NCI-H146 (cell line): ENCODE measurements around the gene HOXD10.
A peak's percentile ranks its signal among the peaks of the same experiment; 100 is the strongest.

Experiments
- DNase-seq: peaks from one replicate; lab custom pipeline; 2025; lab: John Stamatoyannopoulos, UW

Gene HOXD10

DNA sequence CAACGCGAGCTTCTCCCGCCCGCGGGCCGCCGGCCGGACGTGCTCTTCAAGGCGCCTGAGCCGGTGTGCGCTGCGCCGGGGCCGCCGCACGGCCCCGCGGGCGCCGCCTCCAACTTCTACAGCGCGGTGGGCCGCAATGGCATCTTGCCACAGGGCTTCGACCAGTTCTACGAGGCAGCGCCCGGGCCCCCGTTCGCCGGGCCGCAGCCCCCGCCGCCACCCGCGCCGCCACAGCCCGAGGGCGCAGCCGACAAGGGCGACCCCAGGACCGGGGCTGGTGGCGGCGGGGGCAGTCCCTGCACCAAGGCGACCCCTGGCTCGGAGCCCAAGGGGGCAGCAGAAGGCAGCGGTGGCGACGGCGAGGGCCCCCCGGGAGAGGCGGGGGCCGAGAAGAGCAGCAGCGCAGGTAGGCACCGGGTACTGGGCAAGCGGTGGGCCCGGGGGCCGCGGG lies 8.8 kb upstream of the HOXD10 start:
- peak; percentile 38 for DNase-seq

GRCh38 chr2:176109192-176109901 lies 7.2 kb upstream of the HOXD10 start:
- no peak for DNase-seq

DNA sequence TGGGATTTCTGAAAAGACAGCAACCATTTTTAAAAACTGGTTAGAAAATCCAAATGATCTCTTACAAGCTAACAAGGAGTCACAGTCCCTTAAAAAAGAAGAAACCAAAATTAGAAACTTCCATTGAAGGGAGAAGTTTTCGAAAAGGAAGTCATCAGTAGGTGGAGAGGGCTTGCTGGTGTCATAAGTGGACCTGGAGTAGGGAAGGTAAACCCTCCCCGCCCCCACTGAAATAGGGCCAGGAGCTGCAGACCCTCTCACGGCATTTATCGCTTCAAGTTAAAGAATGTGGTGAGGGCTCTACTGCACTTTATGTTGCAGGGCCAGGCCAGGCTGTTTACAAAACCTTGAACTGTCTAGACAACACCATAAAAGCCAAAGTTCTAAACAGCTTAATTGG lies 6.6 kb upstream of the HOXD10 start:
- DNase-seq: no peak

- no peak for DNase-seq
Observed at GRCh38 chr2:176110415-176111308, 5.9 kb upstream of the HOXD10 start.

- peak; percentile 11 for DNase-seq
Observed at GRCh38 chr2:176111309-176111663, 5.3 kb upstream of the HOXD10 start.

DNA sequence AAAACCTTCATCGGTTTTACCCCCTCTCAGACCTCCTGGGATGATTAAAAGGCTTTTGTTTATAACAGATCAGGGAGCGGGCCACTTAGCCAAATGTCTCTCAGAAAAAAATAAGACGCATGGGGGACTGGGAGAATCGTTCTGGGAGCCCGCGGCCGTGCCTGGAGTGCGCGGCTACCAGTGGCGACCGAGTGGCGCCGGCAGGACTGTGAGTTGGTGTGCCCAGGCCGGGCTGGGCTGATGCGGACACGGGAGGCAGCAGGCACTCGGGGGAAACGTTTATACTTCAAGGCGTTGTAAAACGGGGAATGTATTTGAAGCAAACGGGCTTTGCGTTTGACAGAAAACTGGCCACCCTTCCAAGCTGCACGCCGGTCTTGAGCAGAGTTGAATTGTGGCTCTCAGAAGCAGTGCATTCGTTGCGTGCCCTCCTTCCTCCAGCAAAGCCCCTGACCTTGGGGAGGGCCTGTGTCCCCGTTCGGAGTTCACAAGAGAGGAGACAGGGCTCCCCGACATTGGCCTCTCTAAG lies 4.7 kb upstream of the HOXD10 start:
- no peak for DNase-seq

DNA sequence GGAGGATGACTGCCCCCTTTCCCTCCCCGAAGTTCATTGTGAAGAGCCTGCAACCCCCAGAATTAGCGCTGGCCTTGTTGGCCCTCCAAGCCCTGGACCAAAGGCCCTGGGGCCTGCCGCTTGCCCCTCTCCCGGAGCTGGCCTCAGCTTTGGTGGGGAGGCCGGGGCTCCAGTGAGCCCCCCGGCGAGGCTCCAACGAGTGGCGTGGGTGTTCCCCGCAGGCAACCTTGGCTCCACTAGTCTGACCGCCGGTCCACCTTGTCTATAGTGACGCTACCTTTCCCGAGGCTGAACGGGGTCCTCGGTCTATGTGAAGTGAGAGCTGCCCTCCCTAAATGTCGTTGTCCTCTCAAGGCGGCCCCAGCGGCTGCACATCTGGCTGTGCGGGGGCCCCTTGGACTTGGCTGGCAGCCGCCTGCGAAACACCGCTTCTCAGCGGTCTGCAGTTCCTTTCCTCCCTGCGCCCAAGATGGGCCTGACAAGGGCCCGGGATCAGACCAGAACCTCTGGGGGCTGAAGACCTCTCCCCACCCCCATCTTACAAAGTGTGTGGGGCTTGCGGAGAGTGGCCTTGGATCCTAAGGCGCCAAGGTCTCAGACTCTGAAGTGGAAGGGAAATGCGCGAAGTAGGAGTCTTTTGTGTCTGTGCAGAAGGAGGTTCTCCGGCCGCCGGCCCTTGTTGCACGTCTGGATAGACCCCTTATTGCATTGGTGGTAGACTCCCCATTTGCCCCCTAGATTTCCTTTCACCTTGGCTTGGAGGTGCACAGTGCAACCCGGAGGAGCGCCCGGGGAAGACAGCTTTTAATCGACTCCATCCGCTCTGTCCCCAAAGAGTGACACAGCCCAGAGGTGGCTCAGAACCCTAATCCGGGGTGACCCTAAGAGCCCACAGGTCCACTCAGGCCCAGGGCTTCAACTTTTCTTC lies 3.9 kb upstream of the HOXD10 start:
- no peak for DNase-seq

- peak; percentile 94 for DNase-seq
Observed at GRCh38 chr2:176114120-176114929, 2.3 kb upstream of the HOXD10 start.

DNA sequence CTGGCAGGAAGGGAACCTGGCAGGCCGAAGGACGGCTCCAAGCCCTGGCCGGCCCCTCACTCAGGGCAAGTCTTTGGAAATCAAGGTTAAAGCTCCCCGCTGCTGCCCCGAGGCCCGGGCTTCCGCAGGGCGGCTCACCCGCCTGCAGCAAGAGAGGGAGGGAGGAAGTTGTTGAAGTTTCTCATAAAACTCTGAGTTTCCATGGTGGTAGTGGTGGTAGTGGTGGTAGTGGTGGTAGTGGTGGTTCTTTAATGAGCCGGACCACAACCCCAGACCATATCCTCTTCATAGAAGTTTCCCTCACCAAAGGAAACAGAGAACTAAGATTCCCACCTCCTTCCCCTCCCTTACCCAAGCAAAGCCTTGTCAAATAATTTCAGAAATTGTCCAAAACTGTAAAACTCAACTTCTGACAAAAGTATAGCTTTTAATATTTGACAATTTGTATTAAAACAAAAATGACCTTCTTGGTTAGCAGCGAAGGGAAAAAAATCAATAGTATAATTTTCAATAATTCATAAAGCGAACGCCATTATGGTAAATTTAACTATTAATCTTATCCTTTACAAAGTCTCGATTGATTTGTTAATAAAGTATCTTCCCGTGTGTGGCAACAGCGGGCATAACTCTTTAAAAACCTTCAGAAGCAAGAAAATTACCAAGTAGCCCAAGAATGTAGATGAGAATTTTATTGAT lies 1.5 kb upstream of the HOXD10 start:
- DNase-seq: no peak

DNA sequence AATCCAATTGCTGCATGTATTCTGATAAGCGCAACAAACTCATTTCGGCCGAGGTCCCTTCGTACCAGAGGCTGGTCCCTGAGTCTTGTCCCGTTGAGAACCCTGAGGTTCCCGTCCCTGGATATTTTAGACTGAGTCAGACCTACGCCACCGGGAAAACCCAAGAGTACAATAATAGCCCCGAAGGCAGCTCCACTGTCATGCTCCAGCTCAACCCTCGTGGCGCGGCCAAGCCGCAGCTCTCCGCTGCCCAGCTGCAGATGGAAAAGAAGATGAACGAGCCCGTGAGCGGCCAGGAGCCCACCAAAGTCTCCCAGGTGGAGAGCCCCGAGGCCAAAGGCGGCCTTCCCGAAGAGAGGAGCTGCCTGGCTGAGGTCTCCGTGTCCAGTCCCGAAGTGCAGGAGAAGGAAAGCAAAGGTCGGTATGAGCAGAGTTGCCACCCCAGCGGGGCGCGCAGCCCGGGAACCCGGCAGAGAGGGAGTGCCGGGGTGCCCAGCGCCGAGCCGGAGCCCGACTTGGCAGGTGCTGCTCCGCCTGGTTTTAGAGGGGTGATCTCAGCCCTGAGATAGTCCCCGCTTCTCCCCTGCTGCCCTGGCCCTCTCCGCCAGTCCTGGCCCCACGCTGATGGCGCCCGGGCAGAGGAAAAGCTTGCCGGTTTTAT lies 714 bp downstream of the HOXD10 start:
- DNase-seq: no peak

DNA sequence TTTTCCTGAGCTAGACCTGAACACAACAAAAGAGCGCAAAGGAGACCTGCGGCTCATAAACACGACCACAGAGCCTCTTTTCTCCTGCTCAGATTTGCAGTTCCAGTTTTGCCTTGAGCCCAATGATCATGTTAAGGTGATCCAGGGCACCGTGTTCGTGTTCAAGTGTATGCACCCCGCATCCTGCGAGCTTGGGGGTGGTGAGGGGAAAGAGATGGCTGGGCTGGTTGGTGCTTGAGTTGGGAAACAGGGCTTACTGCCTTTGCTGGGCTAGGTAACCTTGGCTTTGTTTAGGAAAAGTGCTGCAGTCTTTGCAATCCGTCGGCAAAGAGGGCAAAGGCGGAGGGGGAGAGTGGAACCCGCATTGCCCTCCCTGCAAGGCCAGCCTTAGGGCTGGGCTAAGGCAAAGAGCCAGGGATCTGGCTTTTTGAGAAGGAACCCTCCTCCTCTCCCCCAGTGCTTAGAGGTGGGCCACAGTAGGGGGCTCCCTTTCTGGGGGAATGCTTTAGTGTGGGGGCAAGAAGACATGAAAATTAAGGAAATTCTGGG lies 1.3 kb downstream of the HOXD10 start:
- DNase-seq: no peak

DNA sequence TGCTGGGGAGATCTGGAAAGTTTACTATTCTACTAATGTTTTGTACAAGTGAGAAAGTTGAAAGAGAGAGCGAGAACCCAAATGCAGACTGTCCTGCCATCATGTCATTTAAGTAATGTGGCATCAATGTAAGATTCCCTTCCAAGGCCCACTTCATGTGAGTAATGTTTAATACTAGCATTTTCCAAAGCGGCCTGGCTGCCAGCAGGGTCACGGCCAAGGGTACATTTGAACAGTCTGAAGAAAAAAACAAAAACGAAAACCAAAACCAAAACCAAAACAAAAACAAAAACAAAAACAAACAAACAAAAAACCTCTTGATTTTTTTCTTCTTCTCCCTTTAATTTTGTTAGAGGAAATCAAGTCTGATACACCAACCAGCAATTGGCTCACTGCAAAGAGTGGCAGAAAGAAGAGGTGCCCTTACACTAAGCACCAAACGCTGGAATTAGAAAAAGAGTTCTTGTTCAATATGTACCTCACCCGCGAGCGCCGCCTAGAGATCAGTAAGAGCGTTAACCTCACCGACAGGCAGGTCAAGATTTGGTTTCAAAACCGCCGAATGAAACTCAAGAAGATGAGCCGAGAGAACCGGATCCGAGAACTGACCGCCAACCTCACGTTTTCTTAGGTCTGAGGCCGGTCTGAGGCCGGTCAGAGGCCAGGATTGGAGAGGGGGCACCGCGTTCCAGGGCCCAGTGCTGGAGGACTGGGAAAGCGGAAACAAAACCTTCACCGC lies 2.2 kb downstream of the HOXD10 start:
- no peak for DNase-seq

GRCh38 chr2:176120364-176121189 lies 4.0 kb downstream of the HOXD10 start:
- no peak for DNase-seq

DNA sequence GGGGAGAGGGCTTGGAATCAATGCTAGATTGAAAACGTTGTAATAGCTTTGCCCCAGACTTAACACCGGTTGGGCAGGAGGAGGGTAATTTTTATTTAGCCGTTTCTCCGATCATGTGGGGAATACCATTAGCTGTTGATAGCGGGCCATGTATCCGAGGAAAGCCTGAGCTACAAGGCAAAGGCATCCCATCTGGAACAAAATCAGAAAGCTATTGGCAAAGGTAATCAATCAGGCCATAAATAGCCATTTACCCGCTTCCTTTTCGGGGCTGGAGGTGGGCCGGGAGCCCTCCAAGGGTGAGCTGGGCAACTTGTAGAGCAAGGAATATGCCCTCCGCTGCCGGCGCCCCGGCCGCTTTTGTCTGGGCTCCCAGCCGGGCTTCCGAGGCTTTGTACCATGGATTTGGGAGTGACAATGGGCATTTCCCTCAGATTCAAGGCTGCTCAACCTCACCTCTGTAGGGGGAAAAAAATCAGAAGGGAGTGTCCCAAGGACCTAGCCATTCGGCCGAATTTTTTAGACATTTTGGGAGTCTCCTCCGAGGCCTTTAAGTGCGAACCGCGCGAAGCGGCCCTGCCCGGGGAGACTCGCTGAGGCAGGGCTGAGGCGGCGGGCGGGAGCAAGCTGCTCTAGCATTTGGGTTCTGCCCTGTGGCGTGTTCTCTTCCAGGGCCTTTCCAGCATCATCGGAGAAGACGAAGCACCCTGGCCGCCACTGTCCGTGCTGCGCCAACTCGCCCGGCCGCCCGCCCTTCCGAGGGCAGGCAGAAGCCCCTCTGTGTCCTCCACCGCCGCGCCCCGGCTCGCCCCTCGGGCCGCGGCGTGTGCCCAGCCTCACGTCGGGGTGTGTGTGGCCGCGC lies 4.8 kb downstream of the HOXD10 start:
- no peak for DNase-seq

DNA sequence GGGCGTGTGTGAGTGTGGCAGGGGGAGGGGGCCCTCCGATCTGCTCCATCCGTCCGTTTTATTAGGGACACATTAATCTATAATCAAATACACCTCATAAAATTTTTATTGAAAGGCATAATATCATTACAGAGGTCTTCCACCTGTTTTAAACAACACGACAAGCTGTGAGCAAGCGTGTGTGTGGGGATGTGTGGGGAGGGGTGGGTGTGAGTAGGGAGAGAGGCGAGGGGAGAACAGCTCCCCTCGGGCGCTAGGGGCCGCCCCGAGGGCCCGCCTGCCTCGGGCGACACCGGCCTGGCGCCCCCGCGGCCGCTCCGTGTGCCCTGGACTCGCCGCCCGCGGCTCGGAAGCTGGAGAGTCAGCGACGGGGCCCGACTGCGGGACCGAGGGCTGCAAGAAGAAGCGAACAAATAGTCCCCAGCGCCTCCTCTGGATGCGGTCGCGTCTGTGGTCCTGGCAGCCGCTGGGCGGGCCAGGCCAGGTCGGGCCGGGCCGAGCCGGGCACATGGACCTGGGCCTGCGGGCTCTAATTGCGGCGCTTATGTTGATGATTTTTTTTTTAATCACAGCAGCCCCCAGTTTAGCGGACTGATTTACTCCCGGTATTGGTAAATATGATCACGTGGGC lies 5.6 kb downstream of the HOXD10 start:
- no peak for DNase-seq

- no peak for DNase-seq
Observed at GRCh38 chr2:176122683-176123410, 6.3 kb downstream of the HOXD10 start, which contains the start of gene HOXD9. TSS of gene HOXD9 (plus strand) at chr2:176122719. CDS start at chr2:176122769, 50 bp downstream.
